Right lobe of liver (tissue), 6 donors: Measurements from ENCODE around the gene GNAQ. TPM values are rescaled to one million over a fixed set of nuclear protein-coding genes. Genes with fewer than 3 reads are reported as not detected.

Experiments used
- ATAC-seq, 4 donors: fragments of 200-7000 bp; cut with Tn5 transposase; one replicate each; pipeline ENCODE4 v1.9.1; 2020; ENCODE audit warnings: mild to moderate bottlenecking in 4 of 4, moderate library complexity in 4 of 4
- DNase-seq, 3 donors: peaks; one replicate each; pipeline ENCODE4 v3.0.0-alpha.2; 2020
- H3K27ac ChIP-seq, 3 donors: fragments of 200-600 bp; one replicate each; pipeline ENCODE4 v1.8.0; 2022
- H3K27me3 ChIP-seq, 2 donors: fragments of 200-600 bp; one replicate each; pipeline ENCODE4 v1.8.0; 2022
- H3K36me3 ChIP-seq, 4 donors: fragments of 200-600 bp; sonication (generic) in 1 of 4; one replicate each; pipeline versions ENCODE4 v1.5.1 to v1.8.0; 2017 to 2022; ENCODE audit warnings: control low read depth in 1 of 4
- H3K4me1 ChIP-seq, 4 donors: fragments of 200-600 bp; sonication (generic) in 1 of 4; one replicate each; pipeline versions ENCODE4 v1.5.1 to v1.8.0; 2017 to 2022; ENCODE audit warnings: control low read depth in 1 of 4
- H3K4me3 ChIP-seq, 3 donors: fragments of 200-600 bp; one replicate each; pipeline ENCODE4 v1.8.0; 2022
- H3K9me3 ChIP-seq, 4 donors: fragments of 200-600 bp; sonication (generic) in 1 of 4; one replicate each; pipeline versions ENCODE4 v1.5.1 to v1.8.0; 2017 to 2022; ENCODE audit warnings: control low read depth in 1 of 4
- CTCF ChIP-seq, 4 donors: fragments of 200-600 bp in 3 of 4; fragments of 450-650 bp in 1 of 4; IDR thresholded peaks; one replicate each; pipeline versions ENCODE4 v1.5.1 to v1.8.0; 2016 to 2022; ENCODE audit warnings: antibody characterized with exemption in 4 of 4, mild to moderate bottlenecking in 2 of 4
- POLR2A ChIP-seq: fragments of 450-650 bp; IDR thresholded peaks from one replicate; pipeline ENCODE4 v1.6.1; 2017; ENCODE audit warnings: antibody characterized with exemption, mild to moderate bottlenecking
- WGBS: methylation state at CpG from one replicate; pipeline ENCODE4 v1.1.6; 2018; ENCODE audit warnings: low coverage, low lambda C conversion rate; ENCODE audit not compliant: insufficient coverage; ENCODE audit errors: missing lambda C conversion rate; 5-methylcytosine and 5-hydroxymethylcytosine counted together
- intact Hi-C, 2 donors: fragments of 100-400 bp; cut with DNase I; formaldehyde crosslinking; loops; one replicate each; pipeline versions ENCODE4 v1.11.2 to v1.14.1; 2022
- total RNA-seq, 6 experiments: library from RNA; depleted of rRNA in 2 of 6; stranded (reverse); fragments of >200 nt in 2 of 6; fragmentation: NEBNext Ultra II Directional in 3 of 6; extraction: Animal tissue kit (Norgen Biotek cat#: 25700) in 3 of 6; gene quantifications; one replicate each; pipeline versions ENCODE4 v1.1.0 to v1.2.4, GENCODE V29; 2016 to 2023
- donor health status: DM: no; HTN: yes; CAD: no.
- donor health status: DM: no; HTN: no; CAD: no.
- donor health status: DM: no; HTN: no; CAD: no.
- donor health status: DM: no; HTN: yes; CAD: no.
- donor health status: DM: no; HTN: yes; CAD: no.

GNAQ gene
- total RNA-seq, 6 experiments from 2014 or later = 15.8 to 28.7 (median 21.6) TPM

DNA sequence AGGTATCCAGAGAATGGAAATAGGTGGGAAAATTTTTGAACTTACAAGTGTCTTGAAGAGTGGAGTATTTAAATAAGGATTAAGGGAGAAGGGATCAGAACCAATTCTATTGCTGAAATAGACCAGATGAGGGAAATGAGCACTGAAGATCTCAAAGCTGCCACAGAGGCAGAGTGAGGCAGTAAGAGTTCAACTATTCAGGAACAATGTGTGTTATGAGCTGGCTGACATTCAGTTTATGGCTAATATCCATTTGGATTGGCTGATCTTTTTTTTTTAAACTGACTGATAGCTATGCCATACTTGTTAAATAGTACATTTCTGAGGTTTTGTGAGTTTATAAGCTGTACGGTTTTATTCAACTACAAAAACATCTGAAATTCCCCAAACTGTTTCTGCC is 288.2 kb downstream of the GNAQ start:
- TF ChIP-seq POLR2A = no peak
- TF ChIP-seq CTCF (IDR thresholded peaks at IDR 0.05) = no peak
- Histone ChIP-seq H3K36me3 (no peaks in the 10 kb centered on the region), H3K27me3 (no peaks in the 10 kb centered on the region), H3K4me1 (no peaks in the 10 kb centered on the region), H3K4me3 (no peak overlapping the region), H3K9me3 (no peaks in the 10 kb centered on the region), H3K27ac (no peak overlapping the region)
- DNase-seq = no peak
- no peak for ATAC-seq
- WGBS = 90% methylated on average over 1 of the region's 1 CpG
- intact Hi-C loops = loop anchor here in 1 of 2 donors (10.0 kb wide), 1 partner anchor 289 kb away; no protein-coding TSS in a partner anchor

- Histone ChIP-seq H3K27ac (no peak overlapping the region), H3K4me3 (no peak overlapping the region), H3K9me3 (no peaks in the 10 kb centered on the region), H3K36me3 (no peaks in the 10 kb centered on the region), H3K4me1 (no peaks in the 10 kb centered on the region), H3K27me3 (no peaks in the 10 kb centered on the region)
- TF ChIP-seq POLR2A = no peak
- no peak for TF ChIP-seq CTCF (IDR thresholded peaks at IDR 0.05)
- ATAC-seq (no peak), DNase-seq (no peak)
- 97% methylated on average over 4 of the region's 4 CpGs for WGBS
- intact Hi-C loops = no loop called here
These were observed 292.7 kb downstream of the GNAQ start for GRCh38 chr9:77738932-77739331.

DNA sequence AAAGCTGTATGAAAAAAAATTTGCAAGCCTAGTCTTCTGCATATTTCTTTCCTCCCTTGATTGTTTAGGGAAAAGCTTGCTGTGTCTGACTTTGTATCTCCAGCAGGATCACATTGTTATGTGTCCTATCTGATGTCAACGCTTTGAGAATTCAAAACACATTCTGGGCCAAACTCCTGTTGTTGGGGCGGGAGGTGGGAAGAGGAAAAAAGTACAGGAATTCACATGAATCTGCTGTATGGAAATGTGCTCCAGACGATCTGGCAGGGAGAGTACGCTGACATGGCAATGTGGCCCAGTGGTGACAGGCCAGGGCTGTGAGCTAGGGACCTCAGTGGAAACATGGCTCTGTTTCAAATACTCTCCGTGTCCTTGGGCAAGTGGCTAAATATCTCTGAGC is 296.1 kb downstream of the GNAQ start:
- ATAC-seq (peak; percentile 60 to 74 (median 70)), DNase-seq (no peak)
- TF ChIP-seq POLR2A = no peak
- TF ChIP-seq CTCF (IDR thresholded peaks at IDR 0.05) = no peak
- intact Hi-C loops = no loop called here
- H3K27ac ChIP-seq = no peak overlapping the region
- WGBS = 72% methylated on average over 4 of the region's 5 CpGs
- H3K4me3 ChIP-seq = no peak overlapping the region
- no peaks in the 10 kb centered on the region for H3K4me1 ChIP-seq
- H3K9me3 ChIP-seq = no peaks in the 10 kb centered on the region
- H3K27me3 ChIP-seq = no peaks in the 10 kb centered on the region
- H3K36me3 ChIP-seq = no peaks in the 10 kb centered on the region

DNA sequence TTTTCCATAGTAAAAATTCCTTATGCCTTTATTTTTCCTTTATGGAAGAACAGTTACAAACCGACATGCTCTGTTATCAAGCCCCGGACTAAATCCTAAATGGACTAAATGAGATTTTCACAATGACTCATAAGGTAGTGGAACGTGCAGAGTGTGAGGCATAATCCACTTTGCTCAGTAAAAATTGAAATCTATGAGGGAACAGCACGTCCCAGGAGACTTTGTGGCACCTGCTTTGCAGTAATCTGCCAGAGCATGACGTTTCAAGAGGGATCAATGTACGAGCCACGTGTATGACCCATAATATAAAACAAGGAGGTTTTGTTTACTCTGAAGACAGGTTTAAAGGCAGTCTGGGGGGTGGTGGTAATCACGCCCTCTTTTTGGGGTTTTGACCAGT is 299.7 kb downstream of the GNAQ start:
- H3K27ac ChIP-seq = no peak overlapping the region
- no peaks in the 10 kb centered on the region for H3K27me3 ChIP-seq
- no peak for DNase-seq
- H3K36me3 ChIP-seq = peaks cover 0 to 15% (median 6%) of the 10 kb centered on the region in 4 donors
- no peak overlapping the region for H3K4me3 ChIP-seq
- intact Hi-C loops = no loop called here
- TF ChIP-seq POLR2A (no peak), CTCF (IDR thresholded peaks at IDR 0.05) (no peak)
- WGBS = 73% methylated on average over 8 of the region's 8 CpGs
- no peaks in the 10 kb centered on the region for H3K4me1 ChIP-seq
- H3K9me3 ChIP-seq = no peaks in the 10 kb centered on the region
- peak in 2 of 4 donors; percentile 62 to 63 for ATAC-seq
